Neural progenitor cell (in vitro differentiated cells): ENCODE data around the gene CABLES1. TPM values are rescaled to one million over a fixed set of nuclear protein-coding genes. Genes with fewer than 3 reads are reported as not detected.

Source experiments
- DNase-seq: peaks from one replicate; pipeline ENCODE4 v3.0.0-alpha.2; 2016; ENCODE audit warnings: low spot score
- H2AFZ ChIP-seq: fragments of 200-600 bp; sonication (generic); replicated peaks from 2 replicates; pipeline ENCODE4 v1.6.1; 2016; ENCODE audit warnings: antibody characterized with exemption
- H3F3A ChIP-seq: fragments of 200-600 bp; sonication (generic); 2 replicates; pipeline ENCODE4 v1.6.1; 2016; ENCODE audit warnings: antibody characterized with exemption, low read depth
- H3K27ac ChIP-seq: fragments of 200-600 bp; sonication (generic); 2 replicates; pipeline ENCODE4 v1.5.1; 2016; ENCODE audit warnings: mild to moderate bottlenecking
- H3K27me3 ChIP-seq: fragments of 200-600 bp; sonication (generic); 2 replicates; pipeline ENCODE4 v1.6.1; 2016; ENCODE audit warnings: mild to moderate bottlenecking, moderate library complexity
- H3K36me3 ChIP-seq: fragments of 200-600 bp; sonication (generic); 2 replicates; pipeline ENCODE4 v1.5.1; 2016
- H3K4me1 ChIP-seq: fragments of 200-600 bp; sonication (generic); 2 replicates; pipeline ENCODE4 v1.6.1; 2016; ENCODE audit warnings: mixed run types
- H3K4me2 ChIP-seq: fragments of 200-600 bp; sonication (generic); 2 replicates; pipeline ENCODE4 v1.6.1; 2016
- H3K4me3 ChIP-seq: fragments of 200-600 bp; sonication (generic); 2 replicates; pipeline ENCODE4 v1.5.1; 2016
- H3K79me2 ChIP-seq: fragments of 200-600 bp; sonication (generic); 2 replicates; pipeline ENCODE4 v1.6.1; 2016; ENCODE audit warnings: low read depth
- H3K9ac ChIP-seq: fragments of 200-600 bp; sonication (generic); 2 replicates; pipeline ENCODE4 v1.6.1; 2016
- H3K9me3 ChIP-seq: fragments of 200-600 bp; sonication (generic); 2 replicates; pipeline ENCODE4 v1.5.1; 2016; ENCODE audit warnings: low read depth
- H4K20me1 ChIP-seq: fragments of 200-600 bp; sonication (generic); 2 replicates; pipeline ENCODE4 v1.6.1; 2016; ENCODE audit warnings: low read depth
- H3K27ac Mint-ChIP-seq: 3 replicates; pipeline ENCODE4 v1.8.0; 2021; ENCODE audit warnings: mixed read lengths
- H3K27me3 Mint-ChIP-seq: 2 replicates; pipeline ENCODE4 v1.8.0; 2022; ENCODE audit warnings: low read depth, mild to moderate bottlenecking, inconsistent platforms, moderate library complexity, mixed read lengths; ENCODE audit not compliant: insufficient read depth
- H3K36me3 Mint-ChIP-seq: 3 replicates; pipeline ENCODE4 v1.8.0; 2021; ENCODE audit warnings: mixed read lengths
- H3K4me1 Mint-ChIP-seq: 3 replicates; pipeline ENCODE4 v1.8.0; 2021; ENCODE audit warnings: mixed read lengths
- H3K4me3 Mint-ChIP-seq: 3 replicates; pipeline ENCODE4 v1.8.0; 2021; ENCODE audit warnings: mild to moderate bottlenecking, moderate library complexity, mixed read lengths
- H3K9me3 Mint-ChIP-seq: 3 replicates; pipeline ENCODE4 v1.8.0; 2020; ENCODE audit warnings: mixed read lengths
- EZH2 ChIP-seq: fragments of 200-600 bp; sonication (generic); IDR thresholded peaks from 2 replicates; pipeline ENCODE4 v1.6.1; 2017; ENCODE audit warnings: antibody characterized with exemption, mild to moderate bottlenecking, moderate library complexity
- EZH2phosphoT487 ChIP-seq: fragments of 200-600 bp; sonication (generic); IDR thresholded peaks from 2 replicates; pipeline ENCODE4 v1.6.1; 2017; ENCODE audit warnings: antibody characterized with exemption
- total RNA-seq: library from RNA; depleted of rRNA; stranded (reverse); fragments of >200 nt; gene quantifications from 2 replicates; pipeline ENCODE4 v1.2.3, GENCODE V29; 2015; ENCODE audit warnings: low replicate concordance
- TF ChIP-seq, protein P1 (sequence below): fragments of 200-600 bp; sonication (generic); IDR thresholded peaks from 2 replicates; pipeline ENCODE4 v1.5.1; 2017; ENCODE audit warnings: antibody characterized with exemption, mild to moderate bottlenecking

Gene CABLES1
- total RNA-seq, 1 donor from 2014 or later = 2.8 TPM

DNA sequence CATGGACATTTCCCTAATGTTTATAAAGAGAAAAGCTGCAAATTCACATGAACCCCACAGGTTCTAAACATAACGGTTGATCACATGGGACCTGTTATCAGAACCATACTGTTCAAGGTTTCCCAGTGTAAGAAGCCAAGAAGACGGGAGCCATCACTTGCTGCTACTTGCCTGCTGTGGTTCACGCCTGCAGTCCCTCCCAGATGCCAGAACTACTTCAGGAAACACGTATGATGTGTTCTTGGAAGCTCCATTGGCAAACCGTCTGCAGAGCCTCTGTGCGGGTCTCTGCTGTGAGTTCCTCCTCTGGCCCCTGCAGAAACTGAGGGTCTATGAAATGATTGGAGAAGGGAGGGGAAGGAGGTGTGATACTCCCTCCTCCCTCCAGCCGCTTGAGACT lies 75.2 kb downstream of the CABLES1 start:
- Histone ChIP-seq H3K9ac (no peak overlapping the region), H3K4me3 (no peak overlapping the region), H4K20me1 (no peaks in the 10 kb centered on the region), H3K27ac (no peak overlapping the region), H3K4me1 (no peaks in the 10 kb centered on the region), H2AFZ (no peak overlapping the region), H3K36me3 (no peaks in the 10 kb centered on the region), H3K9me3 (no peaks in the 10 kb centered on the region), H3F3A (no peaks in the 10 kb centered on the region), H3K79me2 (no peaks in the 10 kb centered on the region), H3K4me2 (no peak overlapping the region), H3K27me3 (no peaks in the 10 kb centered on the region)
- Mint-ChIP-seq H3K4me3 (no peak overlapping the region), H3K27me3 (peaks cover 5% of the 10 kb centered on the region), H3K36me3 (peaks cover 34% of the 10 kb centered on the region), H3K4me1 (no peaks in the 10 kb centered on the region), H3K9me3 (peaks cover 5% of the 10 kb centered on the region), H3K27ac (no peak overlapping the region)
- DNase-seq = no peak
- TF ChIP-seq, protein P1, sequence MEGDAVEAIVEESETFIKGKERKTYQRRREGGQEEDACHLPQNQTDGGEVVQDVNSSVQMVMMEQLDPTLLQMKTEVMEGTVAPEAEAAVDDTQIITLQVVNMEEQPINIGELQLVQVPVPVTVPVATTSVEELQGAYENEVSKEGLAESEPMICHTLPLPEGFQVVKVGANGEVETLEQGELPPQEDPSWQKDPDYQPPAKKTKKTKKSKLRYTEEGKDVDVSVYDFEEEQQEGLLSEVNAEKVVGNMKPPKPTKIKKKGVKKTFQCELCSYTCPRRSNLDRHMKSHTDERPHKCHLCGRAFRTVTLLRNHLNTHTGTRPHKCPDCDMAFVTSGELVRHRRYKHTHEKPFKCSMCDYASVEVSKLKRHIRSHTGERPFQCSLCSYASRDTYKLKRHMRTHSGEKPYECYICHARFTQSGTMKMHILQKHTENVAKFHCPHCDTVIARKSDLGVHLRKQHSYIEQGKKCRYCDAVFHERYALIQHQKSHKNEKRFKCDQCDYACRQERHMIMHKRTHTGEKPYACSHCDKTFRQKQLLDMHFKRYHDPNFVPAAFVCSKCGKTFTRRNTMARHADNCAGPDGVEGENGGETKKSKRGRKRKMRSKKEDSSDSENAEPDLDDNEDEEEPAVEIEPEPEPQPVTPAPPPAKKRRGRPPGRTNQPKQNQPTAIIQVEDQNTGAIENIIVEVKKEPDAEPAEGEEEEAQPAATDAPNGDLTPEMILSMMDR = no peak
- TF ChIP-seq EZH2 = no peak
- no peak for TF ChIP-seq EZH2phosphoT487

DNA sequence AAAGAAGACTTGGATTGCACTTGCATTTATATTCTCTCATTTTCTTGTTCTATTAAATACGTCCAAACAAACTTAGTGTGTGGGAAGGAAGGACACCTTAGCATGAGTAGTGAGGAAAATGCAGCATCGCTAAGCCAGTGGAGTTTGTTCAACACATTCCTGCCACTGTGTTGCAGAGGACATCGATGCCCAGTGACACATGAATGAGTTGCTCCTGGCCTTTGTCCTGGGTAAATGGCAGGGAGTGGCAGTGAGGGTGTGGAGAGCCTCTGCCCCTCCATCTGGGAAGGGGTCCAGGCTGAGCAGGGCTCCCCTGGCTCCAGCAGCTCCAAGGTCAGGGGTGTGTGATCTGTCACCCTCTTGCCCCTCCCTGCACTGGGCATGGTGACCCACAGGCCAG lies 75.9 kb downstream of the CABLES1 start:
- no peaks in the 10 kb centered on the region for H3K27me3 ChIP-seq
- no peaks in the 10 kb centered on the region for H3K4me1 ChIP-seq
- no peak overlapping the region for H3K4me3 Mint-ChIP-seq
- H3K4me2 ChIP-seq = no peak overlapping the region
- TF ChIP-seq, protein P1 = no peak
- TF ChIP-seq EZH2 (no peak), EZH2phosphoT487 (no peak)
- no peaks in the 10 kb centered on the region for H3F3A ChIP-seq
- H3K9ac ChIP-seq = no peak overlapping the region
- no peak for DNase-seq
- peaks cover 31% of the 10 kb centered on the region for H3K36me3 Mint-ChIP-seq
- H3K4me3 ChIP-seq = no peak overlapping the region
- no peaks in the 10 kb centered on the region for H3K4me1 Mint-ChIP-seq
- H3K27ac Mint-ChIP-seq = no peak overlapping the region
- H3K9me3 ChIP-seq = no peaks in the 10 kb centered on the region
- H3K9me3 Mint-ChIP-seq = peaks cover 5% of the 10 kb centered on the region
- H2AFZ ChIP-seq = no peak overlapping the region
- H3K27ac ChIP-seq = no peak overlapping the region
- no peaks in the 10 kb centered on the region for H4K20me1 ChIP-seq
- no peaks in the 10 kb centered on the region for H3K79me2 ChIP-seq
- H3K27me3 Mint-ChIP-seq = peaks cover 9% of the 10 kb centered on the region
- no peaks in the 10 kb centered on the region for H3K36me3 ChIP-seq

DNA sequence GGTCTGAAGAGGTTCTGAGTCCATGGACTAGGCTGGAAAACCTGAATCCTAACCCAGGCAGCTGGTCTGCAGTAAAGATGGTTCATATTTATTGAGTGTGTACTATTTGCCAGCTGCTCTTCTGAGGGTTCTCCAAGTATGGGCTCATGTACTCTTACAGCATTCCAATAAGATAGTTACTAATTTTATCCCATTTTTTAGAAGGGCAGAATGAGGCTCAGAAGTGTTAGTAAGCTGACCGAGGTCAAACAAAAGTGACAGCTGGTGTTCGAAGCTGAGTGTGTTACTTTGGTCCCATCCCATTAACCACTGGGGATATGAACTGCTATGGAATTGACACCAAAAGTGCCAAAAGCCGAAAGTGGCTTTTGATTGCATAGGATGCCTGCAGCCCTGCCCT lies 76.9 kb downstream of the CABLES1 start:
- Histone ChIP-seq H3K4me2 (no peak overlapping the region), H3F3A (no peaks in the 10 kb centered on the region), H2AFZ (no peak overlapping the region), H3K27ac (no peak overlapping the region), H3K36me3 (no peaks in the 10 kb centered on the region), H3K4me1 (no peaks in the 10 kb centered on the region), H3K27me3 (no peaks in the 10 kb centered on the region), H3K4me3 (no peak overlapping the region), H3K9ac (no peak overlapping the region), H4K20me1 (no peaks in the 10 kb centered on the region), H3K79me2 (no peaks in the 10 kb centered on the region), H3K9me3 (no peaks in the 10 kb centered on the region)
- no peak for DNase-seq
- Mint-ChIP-seq H3K4me3 (no peak overlapping the region), H3K36me3 (peaks cover 32% of the 10 kb centered on the region), H3K27me3 (peaks cover 10% of the 10 kb centered on the region), H3K4me1 (no peaks in the 10 kb centered on the region), H3K27ac (no peak overlapping the region), H3K9me3 (peaks cover 5% of the 10 kb centered on the region)
- TF ChIP-seq EZH2 (no peak), EZH2phosphoT487 (no peak)
- TF ChIP-seq, protein P1 = no peak
